HG02588 (cell line): ENCODE data around the gene SLX9.
"Not testable (repeated sequence)": the region's sequence is repeated elsewhere in the genome, so short reads cannot be mapped to it uniquely, and the experiment has no call there.

Source experiments
- ATAC-seq: cut with Tn5 transposase; IDR thresholded peaks from one replicate; pipeline ENCODE4 v1.9.1; 2021; ENCODE audit warnings: mild to moderate bottlenecking, moderate library complexity; ENCODE audit not compliant: unreplicated experiment

SLX9 gene

GRCh38 chr21:44973598-44973997, 33.8 kb downstream of the SLX9 start:
- ATAC-seq: no peak

DNA sequence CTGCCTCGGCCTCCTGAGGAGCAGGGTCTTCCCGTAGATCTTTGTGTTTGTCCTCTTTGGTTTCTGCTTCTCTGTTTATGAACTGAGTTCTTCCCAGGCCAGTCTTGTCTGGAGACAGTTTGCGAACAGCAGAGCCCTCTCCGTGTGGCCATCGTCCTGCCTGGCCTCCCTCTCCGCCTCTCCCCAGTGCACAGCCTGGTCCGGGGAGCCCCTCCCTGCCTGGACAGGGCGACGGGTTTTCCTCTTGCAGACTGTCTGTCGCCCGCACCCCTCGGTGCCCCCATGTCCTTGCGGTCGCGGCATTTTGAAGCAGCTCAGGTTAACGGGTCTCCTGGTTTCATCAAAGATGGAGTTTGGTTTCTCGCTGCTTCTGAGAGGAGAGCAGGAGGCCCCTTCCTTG, 34.8 kb downstream of the SLX9 start:
- no peak for ATAC-seq

DNA sequence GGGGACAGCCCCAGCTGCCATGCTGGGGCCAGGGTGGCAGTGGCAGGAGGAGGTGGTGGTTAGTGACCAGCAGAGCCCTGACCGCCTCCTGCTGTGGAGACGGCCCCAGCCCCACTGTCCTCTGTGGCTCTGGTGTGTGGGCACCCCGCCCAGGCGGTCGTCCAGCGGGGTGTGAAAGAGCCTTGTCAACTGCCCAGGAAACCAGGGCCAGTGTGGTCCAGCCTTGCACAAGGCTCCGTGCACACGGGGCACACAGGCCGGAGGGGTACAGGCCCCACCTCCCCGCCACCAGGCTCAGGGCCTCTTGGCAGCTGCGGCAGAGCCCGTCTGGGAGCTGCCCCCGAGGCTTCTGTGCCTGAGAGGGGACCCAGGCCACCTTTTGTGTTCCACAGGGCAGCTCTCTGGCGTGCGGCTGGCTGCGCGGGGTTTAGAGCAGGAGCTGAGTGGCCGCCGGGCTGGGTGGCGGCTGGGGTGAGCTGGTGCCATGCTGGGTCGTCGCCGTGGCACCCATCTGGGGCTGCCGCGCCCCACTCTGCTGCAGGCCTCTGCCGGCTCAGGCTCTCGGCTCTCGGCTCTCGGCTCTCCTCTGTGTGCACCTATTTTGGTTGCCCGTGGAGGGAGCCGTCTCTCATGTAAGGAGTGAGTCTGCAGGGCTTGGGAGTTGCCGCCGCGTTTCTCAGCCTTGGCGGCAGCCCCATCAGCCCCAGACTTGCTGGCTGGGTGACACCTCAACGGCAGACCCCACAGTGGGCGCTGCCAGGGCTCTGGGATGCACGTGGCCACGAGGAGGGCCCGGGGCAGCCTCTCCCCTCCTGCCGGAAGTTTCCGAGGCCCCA, 36.1 kb downstream of the SLX9 start:
- no peak for ATAC-seq

DNA sequence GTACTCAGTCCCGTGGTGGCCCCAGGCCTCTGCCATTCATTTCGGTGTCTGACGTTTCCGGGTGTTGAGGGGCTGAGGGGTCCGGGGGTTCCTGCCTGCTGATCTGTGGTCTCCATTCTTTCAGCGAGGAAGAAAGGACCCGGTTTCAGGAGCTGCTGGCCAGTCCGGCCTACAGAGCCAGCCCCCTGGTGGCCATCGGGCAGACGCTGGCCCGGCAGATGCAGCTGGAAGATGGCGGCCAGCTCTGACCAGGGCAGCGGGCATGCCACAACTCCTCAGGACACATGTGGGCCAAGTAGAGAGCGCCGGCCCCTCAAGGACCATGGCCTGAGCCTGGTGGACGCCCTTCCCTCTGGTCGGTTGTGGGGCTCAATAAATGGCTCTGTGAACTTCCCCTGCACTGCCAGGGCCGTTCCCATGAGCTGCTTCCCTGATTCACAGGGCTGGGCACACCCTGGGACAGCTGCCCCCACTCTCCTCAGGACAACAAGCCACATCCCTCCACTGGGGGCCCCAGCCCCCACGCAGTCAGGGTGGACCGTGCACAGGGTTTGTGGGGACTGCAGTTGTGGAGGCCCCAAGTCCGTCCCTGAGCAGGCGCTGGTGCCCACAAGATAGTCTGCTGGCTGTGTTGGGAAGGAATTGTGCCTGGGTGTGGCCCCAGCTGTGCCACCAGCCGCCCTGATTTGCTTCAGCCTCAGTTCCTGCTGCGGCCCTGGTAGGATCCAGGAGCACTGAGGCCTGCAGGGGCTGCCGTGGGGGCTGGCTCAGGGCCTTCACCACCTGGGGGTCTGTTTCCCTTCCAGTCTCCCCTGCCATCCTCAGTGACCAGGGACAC, 36.9 kb downstream of the SLX9 start:
- not testable (repeated sequence) for ATAC-seq

DNA sequence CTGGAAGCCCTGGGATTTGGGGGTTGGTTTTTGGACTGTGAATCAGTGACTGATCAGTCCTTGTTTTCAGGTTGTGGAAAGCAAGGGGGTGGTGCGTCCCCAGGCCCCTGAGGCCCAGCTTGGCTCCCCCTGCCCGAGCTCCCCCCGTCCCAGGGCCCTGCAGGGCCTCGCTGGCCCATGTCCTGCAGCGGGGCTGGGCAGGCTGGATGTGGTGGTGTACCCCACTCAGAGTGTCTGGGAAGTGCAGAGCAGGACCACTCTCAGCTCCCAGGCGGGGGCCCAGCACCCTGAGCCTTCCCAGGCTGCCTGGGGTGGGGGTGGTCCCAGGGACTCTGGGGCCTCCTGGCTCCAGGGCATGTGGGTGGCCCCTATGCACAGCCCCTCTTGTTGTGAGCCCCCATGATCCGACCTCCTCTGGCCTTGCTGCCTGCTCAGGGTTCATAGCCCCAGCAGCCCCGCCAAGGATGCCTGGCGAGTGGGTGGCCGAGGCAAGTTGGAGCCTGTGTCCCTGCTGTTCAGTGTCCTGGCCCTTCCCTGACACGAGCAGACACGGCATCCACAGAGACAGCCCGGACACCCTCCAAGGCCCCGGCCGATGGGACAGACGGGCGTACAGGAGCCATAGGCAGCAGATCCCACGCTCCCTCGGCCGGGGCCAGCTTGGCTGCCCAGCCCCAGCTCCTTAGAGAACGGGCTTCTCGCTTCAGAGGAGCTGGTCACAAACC, 37.9 kb downstream of the SLX9 start:
- no peak for ATAC-seq

DNA sequence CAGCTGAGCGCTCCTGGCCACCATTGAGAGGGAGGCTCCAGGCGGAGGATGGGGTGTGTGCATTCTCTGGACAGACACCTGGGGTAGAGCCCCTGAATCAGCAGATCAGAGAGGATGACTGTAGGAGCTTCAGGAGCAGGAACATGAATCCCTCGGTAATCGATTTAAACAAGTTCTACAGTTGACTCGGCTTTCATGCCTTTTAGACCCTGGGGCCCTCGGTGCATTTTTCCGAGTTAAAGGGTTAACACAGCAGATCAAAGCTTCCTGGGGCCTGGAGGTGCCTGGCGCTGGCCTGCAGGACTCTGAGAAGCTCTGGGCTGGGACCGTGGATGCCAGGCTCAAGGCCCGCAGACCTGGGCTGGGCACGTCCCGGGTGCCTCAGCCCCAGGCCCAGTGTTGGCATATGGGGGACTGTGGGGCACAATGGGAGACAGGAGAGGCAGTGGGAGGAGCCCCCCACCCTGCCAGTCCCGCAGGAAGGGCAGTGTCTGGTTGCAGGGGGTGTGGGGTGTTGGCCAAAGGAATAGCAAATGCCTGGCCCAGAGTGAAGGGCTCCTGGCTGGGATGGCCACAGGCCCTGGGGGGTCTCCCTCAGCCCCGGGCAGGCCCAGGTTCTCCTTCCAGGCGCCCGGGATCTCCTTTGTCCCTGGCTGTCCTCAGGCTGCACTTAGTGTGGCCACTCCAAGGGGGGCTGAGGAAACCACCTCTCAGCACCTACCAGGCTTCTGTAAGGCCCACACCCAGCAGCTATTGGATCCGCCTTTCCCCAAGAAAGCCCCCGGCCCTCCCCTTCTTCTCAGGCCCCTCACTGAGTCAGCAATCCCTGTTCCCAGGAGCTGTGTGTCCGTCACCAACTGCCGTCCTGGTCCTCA, 40.1 kb downstream of the SLX9 start:
- ATAC-seq: no peak

DNA sequence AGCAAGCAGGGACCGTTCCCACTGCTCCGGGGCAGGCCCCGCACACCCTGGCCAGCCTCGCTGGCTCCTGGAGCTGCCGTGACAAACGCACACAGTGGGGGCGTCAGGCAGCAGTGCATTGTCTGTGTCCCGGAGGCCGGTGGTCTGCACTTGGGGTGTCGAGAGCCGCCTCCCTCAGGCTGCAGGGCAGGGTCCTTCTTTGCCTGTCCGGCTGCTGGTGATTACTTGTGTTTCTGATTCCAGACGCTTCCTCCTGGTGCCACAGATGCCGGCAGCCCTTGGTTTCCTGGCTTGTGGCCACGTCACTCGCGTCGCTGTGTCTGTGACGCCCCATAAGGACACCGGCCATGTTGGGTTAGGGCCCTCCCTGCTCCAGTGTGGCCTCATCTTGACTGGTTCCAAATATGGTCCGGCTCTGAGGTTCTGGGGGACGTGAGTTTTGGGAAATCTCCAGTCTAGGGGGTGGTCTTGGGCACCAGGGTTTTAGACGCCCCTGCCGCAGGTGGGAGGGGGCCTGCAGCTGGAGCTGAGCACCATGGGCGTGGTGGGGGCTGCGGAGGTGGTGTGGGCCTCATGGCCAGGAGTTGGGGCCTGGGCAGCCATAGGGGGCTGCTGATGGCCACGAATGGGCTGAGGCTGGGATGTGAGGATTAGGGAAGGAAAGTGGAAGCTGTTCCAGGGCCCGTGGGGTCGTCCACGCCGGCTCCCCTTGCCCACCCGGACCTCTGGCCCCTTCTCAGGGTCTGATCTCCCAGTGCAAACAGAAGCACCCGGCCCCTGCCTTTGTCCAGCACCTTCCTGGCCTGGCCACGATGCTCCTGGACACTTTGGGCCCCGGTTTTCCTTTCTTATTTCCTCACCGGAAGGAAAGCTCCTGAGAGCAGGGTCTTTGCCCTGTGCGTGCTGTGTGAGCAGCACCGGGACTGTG, 41.0 kb downstream of the SLX9 start:
- no peak for ATAC-seq

DNA sequence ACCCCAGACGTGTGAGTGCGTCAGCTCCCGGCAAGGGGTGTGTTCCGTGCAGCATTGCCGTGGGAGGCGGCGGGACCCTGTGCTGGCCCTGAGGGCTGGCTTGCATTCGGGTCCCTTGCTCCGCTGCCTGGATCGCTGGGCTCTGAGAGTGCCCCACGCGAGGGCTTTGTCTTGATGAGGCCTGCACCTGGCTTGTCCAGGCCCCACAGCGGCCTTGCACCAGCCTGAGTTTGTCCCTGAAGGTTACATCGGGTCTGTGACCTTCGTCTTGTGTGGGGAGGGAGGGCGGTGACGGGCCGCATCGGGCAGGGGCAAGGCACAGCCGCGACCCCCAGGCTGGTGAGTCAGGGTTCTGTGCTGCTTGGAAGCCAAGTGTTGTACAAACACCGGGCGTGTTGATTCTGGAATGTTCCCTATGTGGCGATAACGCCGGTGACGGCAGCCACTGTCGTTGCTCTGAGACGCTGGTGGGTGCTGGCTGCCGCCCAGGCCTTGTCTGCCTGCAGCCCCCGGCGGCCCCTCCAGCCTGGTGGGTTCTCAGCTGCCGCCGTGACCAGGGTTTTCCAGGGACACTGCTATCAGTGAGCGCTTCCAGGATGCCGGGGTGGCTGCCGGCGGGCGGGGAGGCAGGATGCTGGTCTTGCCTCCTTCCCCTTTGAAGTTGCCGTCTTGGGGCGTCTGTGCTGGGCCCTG, 42.9 kb downstream of the SLX9 start:
- ATAC-seq: no peak

DNA sequence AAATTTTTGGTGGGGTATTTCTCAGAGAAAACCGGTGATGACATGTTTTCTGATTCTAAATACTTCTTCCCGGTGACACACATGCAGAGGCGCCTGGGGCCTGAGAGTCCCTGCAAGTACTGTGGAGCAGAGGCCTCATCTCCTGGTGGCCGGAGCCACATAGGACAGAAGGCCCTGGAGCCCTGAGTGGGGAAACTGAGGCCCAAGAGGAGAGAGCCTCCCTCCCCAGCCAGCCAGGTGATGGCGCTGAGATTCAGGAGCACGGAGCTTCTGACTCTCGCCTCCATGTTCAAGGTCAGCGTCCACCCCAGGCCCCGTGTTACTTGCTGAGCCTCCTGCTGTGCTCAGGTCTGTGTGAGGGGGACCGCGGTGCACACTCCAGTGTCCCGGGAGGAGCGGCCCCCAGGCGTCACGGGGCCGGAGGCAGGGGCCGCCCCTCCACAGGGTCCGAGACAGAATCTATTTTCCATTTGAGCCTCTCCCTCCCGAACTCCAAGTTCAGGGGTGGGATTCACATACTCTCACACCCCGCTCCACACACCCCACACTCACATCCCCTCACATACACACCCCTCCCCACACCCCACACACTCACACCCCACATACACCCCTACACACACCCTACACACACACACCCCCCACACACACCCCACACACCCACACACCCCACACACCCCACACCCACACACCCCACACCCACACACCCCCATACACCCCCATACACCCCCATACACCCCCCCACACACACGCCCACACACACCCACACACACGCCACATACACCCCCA, 43.8 kb downstream of the SLX9 start:
- no peak for ATAC-seq

DNA sequence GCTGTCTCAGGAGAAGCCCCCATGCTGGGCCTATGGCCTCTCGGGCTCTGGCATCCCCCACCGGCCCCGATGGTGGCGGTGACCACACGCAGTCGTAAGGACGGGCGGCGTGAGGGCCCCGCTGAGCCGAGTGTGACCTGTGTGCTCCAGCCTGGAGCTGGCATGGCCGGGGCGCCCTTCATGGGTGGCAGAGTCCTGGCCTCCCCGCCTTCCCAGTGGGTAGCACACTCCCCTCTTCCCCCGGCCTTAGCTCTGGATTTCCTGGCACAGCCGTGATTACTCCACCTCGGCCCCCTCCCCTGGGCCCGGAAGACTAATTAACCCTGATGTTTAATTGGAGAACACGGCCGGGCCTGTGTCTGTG, 44.6 kb downstream of the SLX9 start:
- ATAC-seq: no peak

- ATAC-seq: no peak
Measured at GRCh38 chr21:44984792-44985440, 45.1 kb downstream of the SLX9 start.

- ATAC-seq: no peak
Measured at GRCh38 chr21:44985441-44986401, 45.9 kb downstream of the SLX9 start.

GRCh38 chr21:44986471-44987291, 46.9 kb downstream of the SLX9 start:
- no peak for ATAC-seq

DNA sequence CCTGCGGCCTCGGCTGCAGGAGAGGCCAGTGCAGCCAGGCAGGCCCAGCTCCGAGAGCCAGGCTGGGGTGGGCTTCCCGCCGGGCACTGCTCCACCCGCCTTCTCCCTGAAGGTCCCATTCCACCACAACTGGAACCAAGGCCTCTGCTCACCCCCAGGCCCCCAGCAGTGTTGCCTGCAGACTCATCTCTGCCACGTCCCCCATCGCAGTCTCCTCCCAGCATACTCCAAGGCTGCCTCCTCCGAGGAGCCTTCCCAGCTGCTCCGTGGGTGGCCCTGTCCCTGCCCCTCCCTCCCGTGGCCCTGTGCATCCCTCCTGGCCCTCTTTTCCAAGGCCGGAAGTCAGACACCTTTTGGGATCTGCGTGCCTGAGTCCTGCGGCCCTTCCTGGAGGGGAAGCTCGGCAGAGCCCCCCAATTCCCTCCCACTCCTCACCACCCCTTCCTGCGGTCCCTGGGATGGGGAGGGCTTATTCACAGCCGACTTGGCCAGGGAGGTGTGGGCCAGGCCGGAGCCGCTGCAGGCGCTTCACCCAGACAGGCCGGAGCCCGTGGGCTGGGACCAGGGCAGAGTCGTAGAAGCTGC, 47.6 kb downstream of the SLX9 start:
- ATAC-seq: no peak

DNA sequence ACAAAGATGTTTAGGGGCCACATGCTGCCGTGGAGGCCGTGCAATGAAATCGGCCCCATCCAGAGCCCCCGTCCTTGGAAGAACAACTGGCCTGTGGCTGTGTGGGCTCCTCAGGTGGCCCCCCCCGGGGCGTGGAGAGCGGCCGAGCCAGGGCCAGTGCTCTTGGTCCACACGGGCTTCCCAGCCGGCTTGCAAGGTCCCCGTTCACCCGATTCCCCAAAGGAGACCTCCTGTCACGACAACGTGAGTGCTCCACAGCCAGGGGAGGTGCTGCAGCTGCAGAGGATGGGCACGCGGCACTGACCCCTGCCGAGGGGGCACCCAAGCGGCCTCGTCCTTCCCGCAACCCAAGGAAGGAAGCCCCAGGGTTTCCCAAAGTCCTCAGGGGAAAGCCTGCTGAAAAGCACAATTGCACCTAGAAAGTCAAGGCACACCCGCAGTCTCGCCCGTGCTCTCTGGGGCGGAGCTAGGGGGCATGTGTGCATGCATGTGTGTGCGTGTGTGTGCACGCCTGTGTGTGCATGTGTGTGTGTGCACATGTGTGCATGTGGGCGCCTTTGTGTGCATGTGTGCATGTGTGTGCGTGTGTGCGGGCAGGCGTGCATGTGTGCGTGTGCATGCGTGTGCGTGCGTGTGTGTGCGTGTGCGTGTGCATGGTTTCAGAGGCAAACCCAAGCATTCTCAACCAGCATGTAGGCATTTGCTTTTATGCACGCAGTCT, 48.2 kb downstream of the SLX9 start:
- no peak for ATAC-seq
